HEK293T (cell line): ENCODE results near the gene ZNG1B.
"Not testable (repeated sequence)": the region's sequence is repeated elsewhere in the genome, so short reads cannot be mapped to it uniquely, and the experiment has no call there.

Source experiments
- ARNT ChIP-seq: fragments of 450-650 bp; IDR thresholded peaks from 2 replicates; pipeline ENCODE4 v1.6.1; 2017; ENCODE audit warnings: mild to moderate bottlenecking
- BHLHE40 ChIP-seq: fragments of 450-650 bp; IDR thresholded peaks from 2 replicates; pipeline ENCODE4 v1.6.1; 2016; ENCODE audit warnings: mild to moderate bottlenecking, moderate library complexity, borderline replicate concordance
- FOXA1 ChIP-seq: fragments of 450-650 bp; IDR thresholded peaks from 2 replicates; pipeline ENCODE4 v1.6.1; 2016; ENCODE audit warnings: mild to moderate bottlenecking
- FOXK2 ChIP-seq: fragments of 450-650 bp; IDR thresholded peaks from 2 replicates; pipeline ENCODE4 v1.6.1; 2016; ENCODE audit warnings: mild to moderate bottlenecking
- FOXM1 ChIP-seq: fragments of 450-650 bp; IDR thresholded peaks from 2 replicates; pipeline ENCODE4 v1.6.1; 2017; ENCODE audit warnings: mild to moderate bottlenecking, borderline replicate concordance
- HDGF ChIP-seq: fragments of 450-650 bp; IDR thresholded peaks from 2 replicates; pipeline ENCODE4 v1.6.1; 2017; ENCODE audit warnings: antibody characterized with exemption, borderline replicate concordance
- L3MBTL2 ChIP-seq: fragments of 450-650 bp; conservative IDR thresholded peaks from 2 replicates; pipeline ENCODE4 v1.6.1; 2016; ENCODE audit warnings: mild to moderate bottlenecking
- LEF1 ChIP-seq: fragments of 450-650 bp; IDR thresholded peaks from 2 replicates; pipeline ENCODE4 v1.6.1; 2017; ENCODE audit warnings: mild to moderate bottlenecking, borderline replicate concordance
- NFRKB ChIP-seq: fragments of 450-650 bp; IDR thresholded peaks from 2 replicates; pipeline ENCODE4 v1.6.1; 2016; ENCODE audit warnings: mild to moderate bottlenecking, moderate library complexity
- SP1 ChIP-seq: fragments of 450-650 bp; IDR thresholded peaks from 2 replicates; pipeline ENCODE4 v1.6.1; 2017
- SUZ12 ChIP-seq: fragments of 450-650 bp; IDR thresholded peaks from 2 replicates; pipeline ENCODE4 v1.6.1; 2016; ENCODE audit warnings: mild to moderate bottlenecking
- TARDBP ChIP-seq: fragments of 450-650 bp; IDR thresholded peaks from 2 replicates; pipeline ENCODE4 v1.6.1; 2016
- ZNF384 ChIP-seq: fragments of 450-650 bp; IDR thresholded peaks from 2 replicates; pipeline ENCODE4 v1.6.1; 2016
- TF ChIP-seq, protein P1 (sequence below): fragments of 450-650 bp; IDR thresholded peaks from 2 replicates; pipeline ENCODE4 v1.6.1; 2016

DNA sequence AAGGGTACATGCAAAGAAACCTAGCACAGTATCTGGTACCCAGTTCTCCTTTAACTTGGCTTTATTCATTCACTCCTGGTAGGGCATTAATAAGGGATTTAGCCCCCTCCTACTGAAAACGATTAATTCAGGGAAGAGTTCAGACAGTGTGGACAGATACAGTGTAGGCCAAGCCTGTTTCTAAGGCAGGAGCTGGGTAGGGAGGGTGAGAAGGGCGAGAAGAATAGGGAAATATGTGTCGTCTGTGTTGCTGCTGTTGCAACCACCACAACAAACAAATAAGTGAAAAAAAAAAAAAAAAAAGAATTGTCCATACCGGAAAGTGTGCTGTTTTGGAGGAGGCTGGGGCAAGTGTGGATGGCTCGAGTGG lies 103.3 kb downstream of the ZNG1B start:
- not testable (repeated sequence) for TF ChIP-seq BHLHE40, SUZ12, L3MBTL2, FOXM1, ZNF384, HDGF, SP1, TARDBP, FOXK2, ARNT, FOXA1, NFRKB, LEF1
- TF ChIP-seq, protein P1, sequence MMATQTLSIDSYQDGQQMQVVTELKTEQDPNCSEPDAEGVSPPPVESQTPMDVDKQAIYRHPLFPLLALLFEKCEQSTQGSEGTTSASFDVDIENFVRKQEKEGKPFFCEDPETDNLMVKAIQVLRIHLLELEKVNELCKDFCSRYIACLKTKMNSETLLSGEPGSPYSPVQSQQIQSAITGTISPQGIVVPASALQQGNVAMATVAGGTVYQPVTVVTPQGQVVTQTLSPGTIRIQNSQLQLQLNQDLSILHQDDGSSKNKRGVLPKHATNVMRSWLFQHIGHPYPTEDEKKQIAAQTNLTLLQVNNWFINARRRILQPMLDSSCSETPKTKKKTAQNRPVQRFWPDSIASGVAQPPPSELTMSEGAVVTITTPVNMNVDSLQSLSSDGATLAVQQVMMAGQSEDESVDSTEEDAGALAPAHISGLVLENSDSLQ, result not testable (repeated sequence)
